SK-N-SH treated with all-trans-retinoic acid at 6 μM for 48 hours (cell line): ENCODE data around the gene SPECC1L.

Experiments
- ARNTL ChIP-seq: fragments of 450-650 bp; formaldehyde crosslinking; IDR thresholded peaks from 2 replicates; pipeline ENCODE4 v1.5.0; 2020; ENCODE audit warnings: low read depth, mild to moderate bottlenecking, moderate library complexity, borderline replicate concordance
- ISL1 ChIP-seq: fragments of 250-450 bp; sonication (Bioruptor Pico); IDR thresholded peaks from 2 replicates; pipeline ENCODE4 v2.1.2; 2022; ENCODE audit warnings: mild to moderate bottlenecking, moderate library complexity
- OSR1 ChIP-seq: fragments of 250-450 bp; sonication (Bioruptor Pico); IDR thresholded peaks from 2 replicates; pipeline ENCODE4 v1.8.0; 2022; ENCODE audit warnings: moderate library complexity, mild to moderate bottlenecking, inconsistent platforms
- PPARA ChIP-seq: fragments of 250-450 bp; sonication (Bioruptor Pico); IDR thresholded peaks from 2 replicates; pipeline ENCODE4 v1.5.0; 2020; ENCODE audit warnings: mild to moderate bottlenecking, borderline replicate concordance
- TCF4 ChIP-seq: fragments of 250-450 bp; sonication (Bioruptor Pico); IDR thresholded peaks from 2 replicates; pipeline ENCODE4 v1.8.0; 2021; ENCODE audit warnings: mild to moderate bottlenecking, moderate library complexity, borderline replicate concordance
- ZC3H10 ChIP-seq: fragments of 250-450 bp; sonication (Bioruptor Pico); IDR thresholded peaks from 2 replicates; pipeline ENCODE4 v1.5.1; 2021; ENCODE audit warnings: mild to moderate bottlenecking, moderate library complexity
- ZFP3 ChIP-seq: fragments of 250-450 bp; sonication (Bioruptor Pico); IDR thresholded peaks from 2 replicates; pipeline ENCODE4 v1.5.0; 2020; ENCODE audit warnings: mild to moderate bottlenecking, moderate library complexity
- ZNF565 ChIP-seq: fragments of 450-650 bp; formaldehyde crosslinking; conservative IDR thresholded peaks from 2 replicates; pipeline ENCODE4 v1.5.0; 2020; ENCODE audit warnings: low read depth, mild to moderate bottlenecking, moderate library complexity
- TF ChIP-seq, protein P1 (sequence below): fragments of 250-450 bp; sonication (Bioruptor Pico); IDR thresholded peaks from 2 replicates; pipeline ENCODE4 v1.8.0; 2020; ENCODE audit warnings: mild to moderate bottlenecking, moderate library complexity, borderline replicate concordance

DNA sequence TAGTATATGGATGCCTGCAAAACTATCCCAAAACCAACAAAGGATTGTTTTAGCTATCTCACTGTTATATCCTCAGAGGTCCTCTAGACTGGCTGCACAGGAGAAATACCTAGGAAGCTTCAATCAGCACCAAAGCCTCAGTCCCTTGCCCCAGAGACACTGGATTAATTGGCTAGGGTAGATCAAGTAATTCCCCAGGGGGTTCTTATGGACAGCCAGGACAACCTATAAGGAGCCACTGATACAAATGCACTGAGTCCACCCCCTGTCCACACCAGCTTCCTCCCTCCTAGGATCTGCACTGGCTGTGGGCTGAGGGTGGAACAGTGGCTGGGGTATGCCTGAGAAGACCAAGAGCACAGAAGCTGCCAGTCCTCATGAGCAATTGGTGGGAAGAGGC, 173.0 kb downstream of the SPECC1L start:
- TF ChIP-seq ZFP3 (CRISPR knock-in tag), result no peak
- TF ChIP-seq, protein P1, sequence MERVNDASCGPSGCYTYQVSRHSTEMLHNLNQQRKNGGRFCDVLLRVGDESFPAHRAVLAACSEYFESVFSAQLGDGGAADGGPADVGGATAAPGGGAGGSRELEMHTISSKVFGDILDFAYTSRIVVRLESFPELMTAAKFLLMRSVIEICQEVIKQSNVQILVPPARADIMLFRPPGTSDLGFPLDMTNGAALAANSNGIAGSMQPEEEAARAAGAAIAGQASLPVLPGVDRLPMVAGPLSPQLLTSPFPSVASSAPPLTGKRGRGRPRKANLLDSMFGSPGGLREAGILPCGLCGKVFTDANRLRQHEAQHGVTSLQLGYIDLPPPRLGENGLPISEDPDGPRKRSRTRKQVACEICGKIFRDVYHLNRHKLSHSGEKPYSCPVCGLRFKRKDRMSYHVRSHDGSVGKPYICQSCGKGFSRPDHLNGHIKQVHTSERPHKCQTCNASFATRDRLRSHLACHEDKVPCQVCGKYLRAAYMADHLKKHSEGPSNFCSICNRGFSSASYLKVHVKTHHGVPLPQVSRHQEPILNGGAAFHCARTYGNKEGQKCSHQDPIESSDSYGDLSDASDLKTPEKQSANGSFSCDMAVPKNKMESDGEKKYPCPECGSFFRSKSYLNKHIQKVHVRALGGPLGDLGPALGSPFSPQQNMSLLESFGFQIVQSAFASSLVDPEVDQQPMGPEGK (CRISPR knock-in tag), result no peak
- no peak for TF ChIP-seq ZNF565 (CRISPR knock-in tag)
- TF ChIP-seq OSR1 (CRISPR knock-in tag), result no peak
- TF ChIP-seq ARNTL (CRISPR knock-in tag), result no peak
- TF ChIP-seq TCF4 (CRISPR knock-in tag), result no peak
- TF ChIP-seq ZC3H10, result no peak
- TF ChIP-seq PPARA (CRISPR knock-in tag), result no peak
- TF ChIP-seq ISL1 (CRISPR knock-in tag), result no peak
